Upper lobe of left lung (tissue), 4 donors: ENCODE results near the gene HPRT1.

Experiments used
- CTCF ChIP-seq, 6 experiments: fragments of 450-650 bp in 4 of 6; fragments of 200-600 bp in 2 of 6; sonication (generic) in 2 of 6; IDR thresholded peaks; one replicate each; pipeline ENCODE4 v1.5.1; 2016 to 2019; ENCODE audit warnings: antibody characterized with exemption in 6 of 6
- EP300 ChIP-seq, 4 donors: sonication (generic); formaldehyde crosslinking; IDR thresholded peaks; one replicate each; pipeline ENCODE4 v1.5.1; 2017; ENCODE audit warnings: antibody characterized with exemption in 4 of 4, control low read depth in 2 of 4
- POLR2A ChIP-seq, 4 donors: fragments of 450-650 bp; IDR thresholded peaks; one replicate each; pipeline ENCODE4 v1.5.1; 2016 to 2017; ENCODE audit warnings: antibody characterized with exemption in 4 of 4, mild to moderate bottlenecking in 2 of 4
- POLR2AphosphoS5 ChIP-seq, 2 donors: sonication (generic); formaldehyde crosslinking; IDR thresholded peaks; one replicate each; pipeline ENCODE4 v1.5.1; 2017; ENCODE audit warnings: antibody characterized with exemption in 2 of 2

GRCh38 chrX:134452596-134452995 lies 7.4 kb upstream of the HPRT1 start:
- TF ChIP-seq CTCF (IDR thresholded peaks at IDR 0.05) (no peak), POLR2A (IDR thresholded peaks at IDR 0.05) (no peak), POLR2AphosphoS5 (IDR thresholded peaks at IDR 0.05) (no peak), EP300 (IDR thresholded peaks at IDR 0.05) (no peak)
